Small intestine (tissue), 7 donors: ENCODE measurements around the gene NPBWR2. TPM values are rescaled to one million over a fixed set of nuclear protein-coding genes. Genes with fewer than 3 reads are reported as not detected.

Source experiments
- DNase-seq, 2 donors: peaks; one replicate each; pipeline versions ENCODE4 v3.0.0 to v3.0.0-alpha.2; 2013
- FAIRE-seq: peaks from 2 replicates; lab custom pipeline; 2012; peaks lifted over from hg19 to GRCh38; lab: Jason Lieb, UNC
- H3K27ac ChIP-seq, 3 donors: one replicate each; pipeline ENCODE4 v1.5.1; 2013; ENCODE audit warnings: low read length in 2 of 3, mild to moderate bottlenecking in 2 of 3, control low read depth in 1 of 3, inconsistent platforms in 1 of 3, low read depth in 1 of 3, moderate library complexity in 1 of 3
- H3K27me3 ChIP-seq, 3 donors: one replicate each; pipeline ENCODE4 v1.6.1; 2013; ENCODE audit warnings: low read length in 3 of 3, inconsistent platforms in 1 of 3; ENCODE audit not compliant: control insufficient read depth in 3 of 3, insufficient read depth in 3 of 3
- H3K36me3 ChIP-seq, 3 donors: one replicate each; pipeline ENCODE4 v1.6.1; 2013; ENCODE audit warnings: low read length in 3 of 3, inconsistent platforms in 1 of 3, low read depth in 1 of 3, mild to moderate bottlenecking in 1 of 3, moderate library complexity in 1 of 3; ENCODE audit not compliant: control insufficient read depth in 3 of 3, insufficient read depth in 2 of 3
- H3K4me1 ChIP-seq, 3 donors: one replicate each; pipeline ENCODE4 v1.6.1; 2013; ENCODE audit warnings: low read length in 2 of 3, inconsistent platforms in 1 of 3, low read depth in 1 of 3, mild to moderate bottlenecking in 1 of 3, moderate library complexity in 1 of 3; ENCODE audit not compliant: control insufficient read depth in 3 of 3, insufficient read depth in 2 of 3
- H3K4me3 ChIP-seq, 3 donors: one replicate each; pipeline ENCODE4 v1.5.1; 2013; ENCODE audit warnings: low read length in 3 of 3, control low read depth in 1 of 3, inconsistent platforms in 1 of 3, low read depth in 1 of 3, mild to moderate bottlenecking in 1 of 3, moderate library complexity in 1 of 3
- H3K9me3 ChIP-seq, 2 donors: one replicate each; pipeline ENCODE4 v1.6.1; 2013; ENCODE audit warnings: low read depth in 1 of 2, low read length in 1 of 2; ENCODE audit not compliant: control insufficient read depth in 2 of 2, insufficient read depth in 1 of 2
- WGBS, 3 donors: extraction: QIAGEN DNeasy Blood & Tissue Kit; methylation state at CpG; one replicate each; pipeline ENCODE4 v1.1.7; 2013; 5-methylcytosine and 5-hydroxymethylcytosine counted together
- polyA plus RNA-seq, 4 donors: library from polyadenylated mRNA; stranded (reverse) in 3 of 4; unstranded in 1 of 4; fragments of 200-250 nt in 3 of 4; fragments of 120-200 nt in 1 of 4; gene quantifications; one replicate each; pipeline versions ENCODE4 v1.2.1 to v1.2.3, GENCODE V29; 2013
- donor health status: healthy with polysubstance abuse.
- donor health status: control.
- donor health status: control.
- donor health status: Bipolar disorder and iron deficiency.
- donor health status: healthy.

The NPBWR2 gene
- polyA plus RNA-seq, 4 donors, result not detected

DNA sequence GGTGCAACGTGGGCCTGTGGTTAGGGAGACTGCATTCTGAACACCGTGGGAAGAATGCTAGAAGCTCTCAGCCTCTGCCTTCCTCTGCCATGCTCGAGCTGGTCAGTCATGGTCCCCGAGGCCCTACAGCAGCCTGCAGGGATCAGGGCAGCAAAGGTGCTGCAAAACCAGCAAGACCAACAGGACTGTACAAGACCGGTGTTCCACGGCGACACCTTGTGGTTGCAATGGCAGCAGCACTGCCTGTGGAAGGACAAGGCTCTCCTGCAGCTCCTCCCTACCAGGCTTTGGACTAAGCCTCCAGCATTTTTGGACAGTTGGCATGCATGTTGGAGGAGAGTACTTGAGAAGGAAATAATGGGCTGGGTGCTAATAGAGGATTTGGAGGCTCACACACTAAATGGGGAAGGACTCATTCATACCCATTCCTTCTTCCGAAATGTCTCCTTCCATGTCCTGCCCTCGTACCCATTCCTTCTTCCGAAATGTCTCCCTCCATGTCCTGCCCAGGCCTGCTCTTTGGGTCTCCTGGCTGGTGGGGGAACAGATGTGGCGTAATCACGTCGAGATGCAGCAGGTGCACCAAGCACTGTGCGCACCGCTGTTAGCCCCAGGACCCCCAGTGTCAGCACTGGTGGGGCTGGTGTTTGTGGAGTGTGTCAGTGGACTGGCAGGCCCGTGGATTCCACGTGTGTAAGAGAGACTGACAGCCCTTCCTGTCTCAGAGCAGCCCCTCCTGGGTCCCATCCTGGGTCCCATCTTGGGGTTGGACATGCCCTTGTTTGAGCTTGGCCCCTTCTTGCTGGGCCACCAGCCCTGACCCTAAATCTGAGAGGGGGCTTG lies 38.3 kb upstream of the NPBWR2 start:
- DNase-seq (no peak), FAIRE-seq (no peak)
- Histone ChIP-seq H3K27ac (no peak overlapping the region), H3K9me3 (peaks cover 4 to 16% of the 10 kb centered on the region in 2 donors), H3K4me3 (no peak overlapping the region), H3K4me1 (peaks cover 0 to 7% (median 0%) of the 10 kb centered on the region in 3 donors), H3K36me3 (no peaks in the 10 kb centered on the region), H3K27me3 (no peaks in the 10 kb centered on the region)
- WGBS, 3 donors, result 89 to 91% (median 90%) methylated on average over 17 of the region's 17 CpGs

DNA sequence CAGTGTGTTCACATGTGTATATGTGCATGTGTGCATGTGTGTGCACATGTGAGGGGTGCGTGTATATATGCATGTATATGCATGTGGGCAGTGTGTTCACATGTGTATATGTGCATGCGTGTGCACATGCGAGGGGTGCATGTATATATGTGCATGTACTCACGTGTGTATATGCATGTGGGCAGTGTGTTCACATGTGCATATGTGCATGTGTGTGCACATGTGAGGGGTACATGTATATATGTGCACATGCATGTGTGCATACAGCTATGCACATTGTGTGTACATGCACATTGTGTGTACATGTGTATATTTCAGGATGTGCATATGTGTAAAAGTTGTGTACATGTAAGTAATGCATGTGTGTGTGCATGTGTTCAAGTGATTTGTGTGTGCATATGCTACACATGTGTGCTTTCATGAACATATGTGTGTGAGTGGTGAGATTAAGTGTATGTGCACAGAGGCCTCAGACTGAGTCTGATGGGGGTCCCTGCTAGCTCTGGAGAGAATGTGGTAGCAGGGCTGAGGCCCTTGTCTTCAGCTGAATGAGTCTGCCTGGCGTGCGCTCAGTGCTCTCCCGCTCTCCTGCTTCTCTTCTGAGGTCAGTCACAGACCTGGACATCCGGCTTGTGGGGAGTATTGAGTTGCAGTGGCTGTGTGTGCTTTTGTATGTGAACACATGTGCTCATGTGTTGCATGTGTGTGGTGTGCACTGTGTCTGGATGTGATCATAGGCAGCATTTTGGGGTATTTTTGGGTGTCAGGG lies 37.0 kb upstream of the NPBWR2 start:
- Histone ChIP-seq H3K4me1 (peaks cover 0 to 13% (median 0%) of the 10 kb centered on the region in 3 donors), H3K36me3 (no peaks in the 10 kb centered on the region), H3K4me3 (no peak overlapping the region), H3K9me3 (peaks cover 4 to 16% of the 10 kb centered on the region in 2 donors), H3K27me3 (no peaks in the 10 kb centered on the region), H3K27ac (no peak overlapping the region)
- 89 to 94% (median 91%) methylated on average over 8 of the region's 8 CpGs for WGBS, 3 donors
- FAIRE-seq (no peak), DNase-seq (no peak)

DNA sequence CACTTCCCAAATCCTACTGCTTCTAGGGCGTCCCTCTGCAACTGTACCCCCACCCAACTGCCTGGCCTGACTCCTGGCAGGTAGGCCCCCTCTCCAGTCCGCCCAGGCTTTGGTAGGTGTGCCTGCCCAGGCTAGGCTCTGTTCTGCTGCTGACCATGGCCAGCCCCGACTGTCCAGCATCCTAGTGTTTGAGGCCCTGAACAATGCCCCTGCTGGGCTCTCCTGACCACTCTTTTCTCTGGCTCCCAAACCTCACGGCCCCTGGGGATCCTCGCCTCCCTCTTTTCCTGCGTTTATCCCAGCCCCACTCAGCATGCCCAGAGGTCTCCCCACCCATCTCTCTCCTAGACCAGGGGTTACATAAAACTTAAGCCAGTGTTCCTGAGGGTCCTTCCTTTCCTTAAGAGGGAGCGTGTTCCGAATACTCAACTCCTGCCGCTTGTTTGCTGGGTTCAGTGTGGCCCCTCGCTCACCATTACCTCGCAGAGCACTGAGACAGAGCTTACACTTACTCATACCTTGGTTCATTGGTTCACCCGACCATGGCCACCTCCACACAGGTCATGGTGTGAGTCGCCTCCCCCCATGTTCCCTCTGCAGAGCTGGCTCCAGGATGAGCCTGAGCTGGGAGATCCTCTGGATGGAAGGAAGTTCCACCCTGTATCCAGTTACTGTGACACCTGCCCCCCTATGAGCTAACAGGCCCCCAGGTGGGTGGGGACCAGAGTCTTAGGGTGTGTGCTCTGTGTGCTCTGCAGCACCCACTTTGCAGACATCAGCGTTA lies 35.8 kb upstream of the NPBWR2 start:
- FAIRE-seq (no peak), DNase-seq (no peak)
- H3K27me3 ChIP-seq, result no peaks in the 10 kb centered on the region
- peaks cover 0 to 13% (median 0%) of the 10 kb centered on the region in 3 donors for H3K4me1 ChIP-seq
- 81 to 89% (median 83%) methylated on average over 14 of the region's 14 CpGs for WGBS, 3 donors
- no peak overlapping the region for H3K27ac ChIP-seq
- H3K9me3 ChIP-seq, result peaks cover 4 to 16% of the 10 kb centered on the region in 2 donors
- no peaks in the 10 kb centered on the region for H3K36me3 ChIP-seq
- no peak overlapping the region for H3K4me3 ChIP-seq

DNA sequence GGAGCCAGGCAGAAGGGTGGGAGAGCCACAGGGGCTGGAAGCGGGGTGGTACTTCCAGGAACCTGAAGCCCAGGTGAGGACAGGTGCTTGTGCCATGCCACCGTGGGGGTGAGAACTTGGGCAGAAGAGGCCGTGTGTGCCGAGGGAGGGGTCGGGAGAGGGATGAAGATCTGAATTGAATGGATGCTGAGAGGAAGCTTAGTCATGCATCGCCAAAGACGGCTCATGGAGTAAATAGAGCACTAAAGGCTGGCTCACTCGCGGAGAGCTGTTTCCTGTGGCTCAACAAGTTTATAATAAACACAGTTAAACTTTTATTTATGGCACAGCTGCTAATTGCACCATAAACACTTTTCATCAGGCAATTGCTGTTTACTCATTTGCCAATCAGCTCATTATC lies 35.2 kb upstream of the NPBWR2 start:
- WGBS, 3 donors, result 33 to 48% (median 46%) methylated on average over 9 of the region's 9 CpGs
- Histone ChIP-seq H3K9me3 (peaks cover 4 to 16% of the 10 kb centered on the region in 2 donors), H3K27me3 (no peaks in the 10 kb centered on the region), H3K4me1 (peaks cover 0 to 13% (median 0%) of the 10 kb centered on the region in 3 donors), H3K4me3 (no peak overlapping the region), H3K27ac (no peak overlapping the region), H3K36me3 (no peaks in the 10 kb centered on the region)
- no peak for DNase-seq
- no peak for FAIRE-seq

DNA sequence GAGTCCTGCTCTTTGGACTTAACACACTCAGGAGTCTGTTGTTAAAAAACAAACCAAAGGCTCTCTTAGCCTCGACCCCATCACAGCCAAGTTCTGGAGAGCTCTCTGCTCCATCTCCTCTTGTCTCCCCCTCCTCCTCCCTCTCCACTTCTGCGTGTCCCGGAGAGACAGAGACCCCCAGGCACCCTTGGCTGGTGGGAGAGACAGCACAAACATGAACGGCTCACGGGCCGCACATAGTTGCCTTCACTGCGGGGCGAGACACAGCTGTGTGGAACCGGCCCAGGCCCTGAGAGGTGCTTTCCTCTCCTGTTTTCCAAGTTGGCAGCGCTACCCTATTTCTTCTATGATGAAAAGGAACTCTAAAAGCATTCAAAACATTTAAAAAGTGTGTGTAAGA lies 33.6 kb upstream of the NPBWR2 start:
- Histone ChIP-seq H3K27ac (no peak overlapping the region), H3K27me3 (no peaks in the 10 kb centered on the region), H3K4me1 (peaks cover 0 to 13% (median 0%) of the 10 kb centered on the region in 3 donors), H3K4me3 (no peak overlapping the region), H3K36me3 (no peaks in the 10 kb centered on the region), H3K9me3 (peaks cover 4 to 15% of the 10 kb centered on the region in 2 donors)
- FAIRE-seq (no peak), DNase-seq (no peak)
- WGBS, 3 donors, result 51 to 67% (median 64%) methylated on average over 10 of the region's 10 CpGs

DNA sequence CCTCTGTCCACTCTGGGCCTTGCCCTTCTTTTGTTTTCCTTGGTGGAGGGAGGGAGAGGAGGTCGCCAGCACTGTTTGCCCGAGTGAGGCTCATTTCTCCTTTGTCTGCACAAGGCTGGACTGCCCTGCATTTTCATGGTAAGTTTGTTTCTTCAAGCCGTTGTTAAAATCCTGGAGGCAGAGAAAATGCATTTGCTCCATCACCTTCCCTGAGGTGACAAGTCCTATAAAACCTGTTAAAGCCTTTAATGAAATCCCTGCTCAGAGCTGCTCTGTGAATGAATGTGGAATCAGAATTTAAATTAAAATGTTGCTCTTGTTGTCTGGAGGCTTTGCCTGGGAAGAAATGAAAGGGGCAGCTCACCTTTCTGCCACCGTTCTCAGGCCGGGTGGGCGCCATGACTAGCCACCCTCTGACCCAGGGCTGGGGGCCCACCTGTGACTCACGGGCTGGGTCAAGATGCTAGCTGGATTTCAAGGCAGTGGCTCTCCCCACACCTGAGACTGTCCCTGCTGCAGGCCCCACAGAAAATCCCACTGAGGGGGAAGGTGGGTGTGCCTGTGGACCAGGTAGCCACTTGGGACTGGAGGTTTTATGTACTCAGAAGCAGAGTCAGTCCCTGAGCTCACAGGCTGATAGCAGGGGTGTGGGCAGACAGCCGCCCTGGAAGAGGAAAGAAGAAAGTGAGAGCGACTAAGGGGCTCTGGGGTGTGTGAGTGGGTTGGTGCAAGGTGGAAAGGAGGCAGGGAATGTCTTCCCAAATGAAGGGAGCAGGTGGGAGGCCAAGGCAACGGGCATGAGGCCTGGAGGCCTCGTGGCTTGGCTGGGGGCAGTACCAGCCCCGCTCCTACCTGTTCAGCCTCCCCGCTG lies 32.9 kb upstream of the NPBWR2 start:
- Histone ChIP-seq H3K9me3 (peaks cover 3 to 9% of the 10 kb centered on the region in 2 donors), H3K4me1 (peaks cover 0 to 13% (median 0%) of the 10 kb centered on the region in 3 donors), H3K4me3 (no peak overlapping the region), H3K27ac (no peak overlapping the region), H3K27me3 (no peaks in the 10 kb centered on the region), H3K36me3 (no peaks in the 10 kb centered on the region)
- FAIRE-seq, result no peak
- 51 to 71% (median 59%) methylated on average over 13 of the region's 13 CpGs for WGBS, 3 donors
- DNase-seq, result peak in 1 of 2 donors; percentile 63

DNA sequence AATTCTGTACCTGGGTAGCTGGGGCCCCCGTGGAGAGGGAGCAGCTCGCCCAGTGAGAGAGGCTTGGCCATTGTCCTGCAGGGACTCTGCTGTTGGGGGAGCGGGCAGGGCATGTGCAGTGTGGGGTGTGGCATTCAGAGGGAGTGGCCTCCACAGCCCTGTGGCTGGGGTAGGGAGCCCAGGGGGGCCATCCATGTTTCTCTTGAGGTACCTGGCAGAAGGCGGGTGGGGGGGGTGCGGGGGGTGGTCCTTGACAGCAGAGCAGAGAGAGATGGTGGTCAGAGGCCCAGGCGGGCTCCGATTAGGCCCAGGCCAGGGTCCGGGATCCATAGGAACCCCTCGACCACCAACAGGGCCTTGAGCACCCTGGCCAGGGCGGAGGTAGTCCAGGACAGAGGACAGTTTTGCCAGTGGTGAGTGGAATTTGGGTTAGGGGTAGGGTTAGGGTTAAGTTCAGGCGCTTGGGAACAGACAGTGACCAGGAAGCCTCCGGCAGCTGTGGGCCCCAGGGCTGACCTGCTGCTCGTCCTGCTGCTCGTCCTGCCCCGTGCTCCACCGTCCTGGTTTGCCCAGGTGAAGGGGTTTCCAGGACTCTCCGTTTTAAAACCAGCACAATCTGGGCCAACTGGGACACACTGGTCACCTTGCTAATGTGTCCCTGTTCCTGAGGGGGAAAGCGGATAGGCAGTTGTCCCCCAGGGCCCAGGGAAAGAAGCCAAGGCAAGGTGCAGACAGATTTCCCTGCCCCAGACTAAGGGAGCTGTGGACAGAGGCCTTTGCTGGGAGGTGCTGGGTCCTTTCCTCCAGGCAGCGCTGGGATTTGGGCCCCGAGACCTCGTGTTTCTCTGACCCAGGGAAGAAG lies 32.1 kb upstream of the NPBWR2 start:
- no peak for FAIRE-seq
- Histone ChIP-seq H3K4me1 (peaks cover 0 to 13% (median 0%) of the 10 kb centered on the region in 3 donors), H3K36me3 (no peaks in the 10 kb centered on the region), H3K4me3 (no peak overlapping the region), H3K27me3 (no peaks in the 10 kb centered on the region), H3K9me3 (no peaks in the 10 kb centered on the region), H3K27ac (no peak overlapping the region)
- no peak for DNase-seq
- WGBS, 3 donors, result 81 to 83% (median 82%) methylated on average over 21 of the region's 21 CpGs
